Muscle of leg (tissue), 11 donors: ENCODE data around the gene PTPRN2. TPM values are rescaled to one million over a fixed set of nuclear protein-coding genes. Genes with fewer than 3 reads are reported as not detected.

Source experiments
- DNase-seq: peaks from one replicate; pipeline ENCODE4 v3.0.0; 2013
- H3K27ac ChIP-seq: one replicate; pipeline ENCODE4 v1.5.1; 2013; ENCODE audit warnings: mild to moderate bottlenecking, low read length, control low read depth
- H3K27me3 ChIP-seq: one replicate; pipeline ENCODE4 v1.6.1; 2013; ENCODE audit warnings: low read length; ENCODE audit not compliant: control insufficient read depth, insufficient read depth
- H3K36me3 ChIP-seq: one replicate; pipeline ENCODE4 v1.6.1; 2013; ENCODE audit warnings: low read length; ENCODE audit not compliant: control insufficient read depth, insufficient read depth
- H3K4me1 ChIP-seq: one replicate; pipeline ENCODE4 v1.6.1; 2013; ENCODE audit warnings: low read length; ENCODE audit not compliant: control insufficient read depth, insufficient read depth
- H3K4me3 ChIP-seq: one replicate; pipeline ENCODE4 v1.5.1; 2013; ENCODE audit warnings: low read length, control low read depth
- H3K9me3 ChIP-seq: replicated peaks from 2 replicates; pipeline ENCODE4 v1.6.1; 2013; ENCODE audit warnings: low read depth, low read length; ENCODE audit not compliant: control insufficient read depth
- WGBS: methylation state at CpG from one replicate; pipeline ENCODE4 v1.1.5; 2013; ENCODE audit warnings: missing lambda C conversion rate; ENCODE audit not compliant: insufficient coverage; 5-methylcytosine and 5-hydroxymethylcytosine counted together
- polyA plus RNA-seq, 8 donors: library from polyadenylated mRNA; unstranded; fragments of 120-200 nt; gene quantifications; one replicate each; pipeline versions ENCODE4 v1.2.1 to v1.2.3, GENCODE V29; 2013; ENCODE audit warnings: inconsistent platforms in 1 of 8, low replicate concordance in 1 of 8; ENCODE audit not compliant: insufficient read length in 8 of 8, insufficient read depth in 1 of 8
- total RNA-seq: library from RNA; stranded (reverse); fragments of 120-200 nt; gene quantifications from one replicate; pipeline ENCODE4 v1.2.4, GENCODE V29; 2013

The PTPRN2 gene
- total and polyA plus RNA-seq, 9 donors = 1.4 to 2.9 (median 2.3) TPM

DNA sequence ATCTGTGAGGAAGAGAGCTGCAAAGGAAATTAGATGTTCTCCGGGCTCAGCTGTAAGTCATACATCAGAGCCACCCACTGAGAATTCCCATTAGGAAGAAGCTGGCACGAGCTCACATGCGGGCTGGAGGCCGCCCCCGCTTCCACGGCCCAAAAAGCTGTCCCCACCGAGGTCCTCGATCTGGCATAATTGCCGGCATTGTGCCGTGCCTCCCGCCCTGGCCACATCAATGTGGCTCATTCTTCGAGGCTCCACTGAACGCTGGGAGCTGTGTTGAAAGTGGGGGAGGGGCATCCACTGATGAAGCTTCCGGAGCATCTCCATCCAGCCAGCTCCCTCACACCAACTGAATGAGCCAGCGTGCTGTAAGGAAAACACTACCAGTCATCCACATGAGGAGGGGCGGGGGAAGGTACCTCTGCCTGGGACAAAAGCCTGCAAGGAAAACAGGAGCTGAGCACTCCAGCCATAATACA is 173.1 kb downstream of the PTPRN2 start:
- peak; percentile 69 for DNase-seq
- Histone ChIP-seq H3K4me3 (no peak overlapping the region), H3K27me3 (peaks cover 2% of the 10 kb centered on the region), H3K9me3 (no peaks in the 10 kb centered on the region), H3K4me1 (no peaks in the 10 kb centered on the region), H3K36me3 (no peaks in the 10 kb centered on the region), H3K27ac (no peak overlapping the region)
- 35% methylated on average over 11 of the region's 16 CpGs for WGBS

DNA sequence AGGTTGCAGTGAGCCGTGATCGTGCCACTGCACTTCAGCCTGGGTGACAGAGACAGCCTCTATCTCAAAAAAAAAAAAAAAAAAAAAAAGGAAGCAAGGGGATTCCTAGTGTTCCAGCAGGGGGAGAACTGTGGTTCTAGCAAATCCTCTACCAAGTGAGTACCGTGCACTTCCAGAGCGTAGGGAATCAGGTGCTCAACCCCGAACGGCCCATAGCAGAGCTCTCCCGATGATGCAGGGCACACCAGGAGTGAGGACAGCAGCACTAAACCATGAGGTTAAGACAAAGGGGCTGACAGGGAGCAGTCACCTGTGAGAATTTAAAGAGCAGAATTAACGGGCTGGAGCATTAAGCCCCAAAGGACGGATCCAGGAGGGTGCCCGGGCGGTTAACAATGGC is 173.6 kb downstream of the PTPRN2 start:
- no peaks in the 10 kb centered on the region for H3K4me1 ChIP-seq
- no peak overlapping the region for H3K4me3 ChIP-seq
- H3K9me3 ChIP-seq = no peaks in the 10 kb centered on the region
- DNase-seq = no peak
- no peaks in the 10 kb centered on the region for H3K36me3 ChIP-seq
- H3K27me3 ChIP-seq = peaks cover 3% of the 10 kb centered on the region
- WGBS = 41% methylated on average over 5 of the region's 11 CpGs
- no peak overlapping the region for H3K27ac ChIP-seq

DNA sequence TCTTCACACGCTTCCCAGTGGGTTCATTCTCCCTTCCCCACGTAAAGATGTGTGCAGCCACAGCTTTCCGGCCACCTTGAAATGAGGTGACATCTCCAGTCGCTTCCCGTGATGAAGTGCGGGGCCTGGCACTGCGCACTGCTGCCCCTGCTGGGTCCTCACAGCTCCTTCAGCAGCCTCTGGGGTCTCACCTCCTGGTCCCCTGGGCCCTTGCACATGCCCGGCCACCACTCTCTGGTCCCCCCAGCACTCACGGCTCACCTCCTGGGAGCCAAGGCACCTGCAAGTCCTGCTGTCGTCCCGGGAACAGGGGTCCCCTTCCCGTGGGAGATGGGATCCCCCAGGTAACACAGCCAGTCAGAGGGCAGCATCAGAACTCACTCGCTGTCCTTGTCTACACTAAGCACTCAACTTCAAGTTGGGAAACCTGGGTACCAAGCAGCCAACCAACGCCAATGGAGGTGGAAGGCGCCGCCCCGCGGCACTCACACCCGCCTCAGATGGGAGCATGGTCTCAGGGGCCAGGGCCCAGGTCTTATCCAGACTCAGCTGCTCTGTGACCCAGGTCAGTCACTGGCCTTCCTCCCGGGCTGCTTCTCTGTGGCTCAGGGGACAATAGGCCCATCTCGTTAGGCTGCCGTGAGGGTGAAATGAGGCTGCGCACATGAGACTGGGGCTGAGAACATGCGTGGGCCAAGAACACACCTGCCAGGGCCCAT is 176.2 kb downstream of the PTPRN2 start:
- H3K27me3 ChIP-seq = peaks cover 3% of the 10 kb centered on the region
- no peak for DNase-seq
- WGBS = 86% methylated on average over 22 of the region's 24 CpGs
- no peaks in the 10 kb centered on the region for H3K36me3 ChIP-seq
- no peaks in the 10 kb centered on the region for H3K9me3 ChIP-seq
- H3K4me1 ChIP-seq = no peaks in the 10 kb centered on the region
- H3K4me3 ChIP-seq = no peak overlapping the region
- H3K27ac ChIP-seq = no peak overlapping the region

DNA sequence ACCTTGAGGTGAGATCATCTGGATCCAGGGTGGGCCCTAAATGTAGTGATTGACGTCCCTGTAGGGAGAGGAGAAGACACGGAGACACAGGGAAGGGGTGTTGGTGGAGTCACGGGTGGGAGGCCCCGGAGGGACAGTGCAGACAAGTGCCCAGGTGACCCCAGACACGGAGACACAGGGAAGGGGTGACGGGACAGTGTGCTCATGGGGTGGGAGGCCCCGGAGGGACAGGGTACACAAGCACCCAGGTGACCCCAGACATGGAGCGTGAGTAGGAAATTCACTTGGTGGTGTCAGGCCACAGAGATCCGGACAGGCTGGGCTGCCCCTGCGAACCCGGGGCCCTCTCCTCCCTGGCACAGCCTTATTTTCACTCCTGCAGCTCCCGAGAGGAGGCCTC is 176.9 kb downstream of the PTPRN2 start:
- no peak overlapping the region for H3K27ac ChIP-seq
- H3K36me3 ChIP-seq = no peaks in the 10 kb centered on the region
- H3K27me3 ChIP-seq = peaks cover 3% of the 10 kb centered on the region
- WGBS = 84% methylated on average over 12 of the region's 12 CpGs
- H3K4me3 ChIP-seq = no peak overlapping the region
- H3K9me3 ChIP-seq = no peaks in the 10 kb centered on the region
- no peak for DNase-seq
- H3K4me1 ChIP-seq = no peaks in the 10 kb centered on the region

DNA sequence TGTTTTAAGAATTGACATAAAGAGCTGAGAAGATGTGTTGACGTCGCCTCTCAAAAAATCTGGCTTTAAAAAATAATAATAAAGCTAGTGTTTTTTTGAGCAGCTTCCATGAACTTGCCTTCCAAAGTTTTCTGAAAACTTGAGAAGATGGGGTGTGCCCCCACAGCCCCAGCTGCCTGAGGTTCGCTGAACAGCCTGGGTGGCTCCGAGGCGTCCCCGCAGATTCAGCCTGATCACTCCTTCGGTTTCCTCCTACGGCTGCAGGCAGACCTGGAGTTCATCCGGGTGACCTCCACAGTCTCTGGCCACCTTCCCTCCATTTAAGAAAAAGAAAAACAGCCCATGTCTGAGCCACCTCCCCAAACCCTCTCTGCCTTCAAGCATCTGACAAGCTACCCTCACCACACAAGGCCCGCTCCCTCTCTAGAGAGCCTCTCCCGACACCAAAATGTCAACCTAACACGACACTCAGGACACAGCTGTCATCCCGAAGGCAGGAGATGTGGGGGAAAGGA is 177.8 kb downstream of the PTPRN2 start:
- Histone ChIP-seq H3K27ac (no peak overlapping the region), H3K9me3 (no peaks in the 10 kb centered on the region), H3K4me1 (no peaks in the 10 kb centered on the region), H3K36me3 (no peaks in the 10 kb centered on the region), H3K27me3 (peaks cover 3% of the 10 kb centered on the region), H3K4me3 (no peak overlapping the region)
- 70% methylated on average over 10 of the region's 13 CpGs for WGBS
- DNase-seq = no peak

DNA sequence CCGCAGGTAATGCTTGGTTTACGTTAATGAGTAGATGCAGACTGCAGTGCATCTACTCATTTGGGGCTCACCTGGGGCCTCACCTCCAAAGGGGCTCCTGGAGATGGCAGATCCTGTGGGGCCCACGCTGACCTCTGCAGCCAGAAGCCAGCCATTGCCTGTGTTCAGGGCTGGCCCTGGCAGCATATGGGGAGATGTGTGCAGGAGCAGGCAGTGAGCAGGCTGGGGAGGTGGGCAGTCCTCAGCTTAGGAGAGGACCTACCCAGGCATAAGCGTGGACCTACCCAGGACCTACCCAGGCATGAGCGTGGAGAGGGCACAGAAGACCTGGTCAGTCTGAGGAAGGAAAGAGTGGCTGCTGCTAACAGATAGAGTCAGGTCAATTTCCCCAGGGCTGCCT is 178.5 kb downstream of the PTPRN2 start:
- no peak for DNase-seq
- Histone ChIP-seq H3K36me3 (no peaks in the 10 kb centered on the region), H3K4me3 (no peak overlapping the region), H3K4me1 (no peaks in the 10 kb centered on the region), H3K27ac (no peak overlapping the region), H3K9me3 (no peaks in the 10 kb centered on the region), H3K27me3 (peaks cover 3% of the 10 kb centered on the region)
- WGBS = 87% methylated on average over 4 of the region's 5 CpGs

DNA sequence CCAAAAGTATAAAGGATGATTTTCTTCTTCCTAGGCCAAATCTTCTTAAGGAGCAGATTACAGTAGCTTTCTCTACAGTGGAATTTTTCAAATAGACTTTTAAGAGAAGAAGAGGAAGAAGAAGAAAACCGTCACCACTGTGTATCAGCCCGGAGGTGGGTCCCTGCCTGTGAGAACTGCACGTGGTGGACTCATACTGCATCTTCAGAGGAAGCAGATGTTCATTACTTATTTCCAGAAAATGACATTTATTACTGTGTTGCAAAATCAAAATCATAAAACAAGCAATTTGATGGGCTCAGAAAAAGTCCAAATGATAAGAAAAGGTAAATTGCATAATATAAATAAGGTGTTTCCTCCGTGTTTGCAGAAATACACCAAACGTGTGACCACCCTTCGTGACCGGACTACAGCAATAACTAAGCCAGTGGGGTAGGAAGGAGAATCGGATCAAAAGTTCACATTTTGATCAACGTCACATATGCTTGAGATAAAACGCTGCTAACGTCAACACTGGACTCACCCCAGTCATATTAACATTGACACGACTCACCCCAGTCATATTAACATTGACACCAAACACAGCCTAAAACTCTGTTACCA is 179.2 kb downstream of the PTPRN2 start:
- Histone ChIP-seq H3K4me1 (no peaks in the 10 kb centered on the region), H3K27me3 (peaks cover 3% of the 10 kb centered on the region), H3K4me3 (no peak overlapping the region), H3K36me3 (no peaks in the 10 kb centered on the region), H3K27ac (no peak overlapping the region), H3K9me3 (no peaks in the 10 kb centered on the region)
- DNase-seq = no peak
- WGBS = 86% methylated on average over 6 of the region's 12 CpGs

DNA sequence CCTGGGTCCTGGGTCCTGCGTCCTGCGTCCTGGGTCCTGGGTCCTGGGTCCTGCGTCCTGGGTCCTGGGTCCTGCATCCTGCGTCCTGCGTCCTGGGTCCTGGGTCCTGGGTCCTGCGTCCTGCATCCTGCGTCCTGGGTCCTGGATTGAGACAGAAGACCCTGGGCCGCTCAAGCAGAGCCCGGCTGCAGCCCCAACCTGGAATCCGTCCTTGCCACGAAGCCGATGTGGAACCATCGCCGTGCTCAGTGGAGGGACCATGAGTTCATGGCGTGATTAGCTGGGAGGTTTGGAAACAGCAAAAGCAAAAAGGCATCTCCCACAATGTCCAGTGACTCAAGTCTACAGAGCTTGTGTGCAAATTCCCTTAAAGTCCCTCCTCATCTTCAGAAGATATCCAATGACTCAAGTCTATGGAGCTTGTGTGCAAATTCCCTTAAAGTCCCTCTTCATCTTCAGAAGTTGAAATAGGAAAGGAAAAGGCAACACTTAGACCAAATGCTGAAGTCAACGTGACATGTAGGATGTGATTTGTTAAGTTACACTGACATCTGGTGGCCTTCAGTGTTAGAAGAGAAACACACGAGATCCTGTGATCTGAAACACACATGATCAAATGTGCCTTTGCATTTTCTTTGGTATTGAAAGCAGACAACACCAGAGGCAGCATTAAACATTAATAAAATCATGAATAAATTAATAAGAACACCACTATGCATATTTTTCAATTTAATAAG is 179.9 kb downstream of the PTPRN2 start:
- DNase-seq = peak; percentile 82
- 86% methylated on average over 16 of the region's 17 CpGs for WGBS
- Histone ChIP-seq H3K4me1 (peaks cover 2% of the 10 kb centered on the region), H3K9me3 (no peaks in the 10 kb centered on the region), H3K4me3 (no peak overlapping the region), H3K36me3 (no peaks in the 10 kb centered on the region), H3K27ac (no peak overlapping the region), H3K27me3 (peaks cover 3% of the 10 kb centered on the region)

DNA sequence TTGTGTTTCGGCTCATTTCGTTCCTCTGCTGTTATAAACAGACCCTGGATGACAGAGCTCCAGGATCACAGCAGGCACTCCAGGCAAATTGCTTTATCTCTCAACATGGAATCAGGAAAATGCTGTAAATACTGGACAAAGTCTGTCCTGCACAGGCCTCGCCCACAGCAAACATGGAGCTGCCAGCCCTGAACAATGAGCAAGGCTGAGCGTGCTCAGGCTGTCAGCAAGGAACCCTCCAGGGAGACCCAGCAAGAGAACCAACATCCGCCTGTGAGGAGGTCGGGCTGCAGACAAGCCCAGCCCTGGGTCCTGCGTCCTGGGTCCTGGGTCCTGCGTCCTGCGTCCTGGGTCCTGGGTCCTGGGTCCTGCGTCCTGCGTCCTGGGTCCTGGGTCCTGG is 180.8 kb downstream of the PTPRN2 start:
- Histone ChIP-seq H3K36me3 (no peaks in the 10 kb centered on the region), H3K27me3 (peaks cover 3% of the 10 kb centered on the region), H3K27ac (no peak overlapping the region), H3K4me3 (no peak overlapping the region), H3K9me3 (no peaks in the 10 kb centered on the region), H3K4me1 (peaks cover 7% of the 10 kb centered on the region)
- no peak for DNase-seq
- 43% methylated on average over 3 of the region's 11 CpGs for WGBS

DNA sequence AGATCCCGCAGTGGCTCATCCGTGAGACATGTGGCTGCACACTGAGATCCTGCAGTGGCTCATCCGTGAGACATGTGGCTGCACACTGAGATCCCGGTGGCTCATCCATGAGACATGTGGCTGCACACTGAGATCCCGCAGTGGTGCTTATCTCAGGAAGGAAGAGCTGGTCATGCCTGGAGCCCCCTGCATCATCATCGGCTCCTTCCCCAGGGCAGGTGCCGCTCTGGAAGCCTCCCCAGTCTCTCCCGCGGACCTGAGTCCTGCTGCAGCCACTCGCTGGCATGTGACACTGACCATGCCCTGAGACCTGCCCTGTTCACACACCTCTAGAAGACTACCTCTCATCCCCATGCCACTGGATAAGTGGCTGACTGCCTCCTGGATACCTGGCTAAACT is 181.3 kb downstream of the PTPRN2 start:
- Histone ChIP-seq H3K4me1 (peaks cover 7% of the 10 kb centered on the region), H3K4me3 (no peak overlapping the region), H3K36me3 (no peaks in the 10 kb centered on the region), H3K9me3 (no peaks in the 10 kb centered on the region), H3K27me3 (peaks cover 3% of the 10 kb centered on the region), H3K27ac (no peak overlapping the region)
- DNase-seq = no peak
- WGBS = 95% methylated on average over 7 of the region's 10 CpGs
